ENCODE results near the gene ATG16L1. TPM values are rescaled to one million over a fixed set of nuclear protein-coding genes. Genes with fewer than 3 reads are reported as not detected.

ATG16L1 gene
- total RNA-seq, 2 experiments from 2014 or later, result 31.8 to 44.9 TPM

DNA sequence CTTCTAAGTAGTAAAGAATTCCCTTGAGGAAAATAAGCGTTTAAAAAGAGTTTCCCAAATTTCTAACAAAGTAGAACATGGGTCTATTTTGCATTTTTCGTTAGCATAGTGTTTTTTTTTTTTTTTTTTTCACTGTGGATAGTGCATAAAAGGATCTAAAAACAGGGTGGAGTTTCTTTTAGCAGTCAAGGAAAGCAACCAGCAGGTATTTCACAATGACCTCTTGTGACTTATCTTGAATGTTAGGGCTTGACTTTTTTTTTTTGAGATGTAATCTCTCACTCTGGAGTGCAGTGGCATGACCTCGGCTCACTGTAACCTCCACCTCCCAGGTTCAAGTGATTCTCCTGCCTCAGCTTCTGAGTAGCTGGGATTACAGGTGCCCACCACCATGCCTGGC is 88.0 kb downstream of the ATG16L1 start:
- no peak for DNase-seq (ENCODE audit: low spot score)
- POLR2A ChIA-PET, result interaction anchor here (0.7 to 1.1 kb wide), 3 partner anchors 8 to 530 kb away, joined by 3 to 5 read pairs (median 3); no protein-coding TSS in a partner anchor
- BruUV-seq (replicated peaks), result no TSS peak
- no peaks in the 10 kb centered on the region for H3K9me2 ChIP-seq (ENCODE audit: insufficient read depth, low read length)
- H3K4me2 ChIP-seq (ENCODE audit: low read length), result no peak overlapping the region
- no peak overlapping the region for H2AFZ ChIP-seq (ENCODE audit: low read length)
- H3K4me3 ChIP-seq (ENCODE audit: low read depth, low read length, poor library complexity, severe bottlenecking), result no peak overlapping the region
- TF ChIP-seq, protein P1, sequence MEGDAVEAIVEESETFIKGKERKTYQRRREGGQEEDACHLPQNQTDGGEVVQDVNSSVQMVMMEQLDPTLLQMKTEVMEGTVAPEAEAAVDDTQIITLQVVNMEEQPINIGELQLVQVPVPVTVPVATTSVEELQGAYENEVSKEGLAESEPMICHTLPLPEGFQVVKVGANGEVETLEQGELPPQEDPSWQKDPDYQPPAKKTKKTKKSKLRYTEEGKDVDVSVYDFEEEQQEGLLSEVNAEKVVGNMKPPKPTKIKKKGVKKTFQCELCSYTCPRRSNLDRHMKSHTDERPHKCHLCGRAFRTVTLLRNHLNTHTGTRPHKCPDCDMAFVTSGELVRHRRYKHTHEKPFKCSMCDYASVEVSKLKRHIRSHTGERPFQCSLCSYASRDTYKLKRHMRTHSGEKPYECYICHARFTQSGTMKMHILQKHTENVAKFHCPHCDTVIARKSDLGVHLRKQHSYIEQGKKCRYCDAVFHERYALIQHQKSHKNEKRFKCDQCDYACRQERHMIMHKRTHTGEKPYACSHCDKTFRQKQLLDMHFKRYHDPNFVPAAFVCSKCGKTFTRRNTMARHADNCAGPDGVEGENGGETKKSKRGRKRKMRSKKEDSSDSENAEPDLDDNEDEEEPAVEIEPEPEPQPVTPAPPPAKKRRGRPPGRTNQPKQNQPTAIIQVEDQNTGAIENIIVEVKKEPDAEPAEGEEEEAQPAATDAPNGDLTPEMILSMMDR (conservative IDR thresholded peaks at IDR 0.05; ENCODE audit: low read length), result no peak
- no peaks in the 10 kb centered on the region for H3K9me3 ChIP-seq (ENCODE audit: low read length)
- H4K20me1 ChIP-seq (ENCODE audit: insufficient read depth, low read length), result no peaks in the 10 kb centered on the region
- no peaks in the 10 kb centered on the region for H3K79me2 ChIP-seq (ENCODE audit: insufficient read depth, low read depth, low read length)
- CTCF ChIA-PET (ENCODE audit: unreplicated experiment), result no interaction called here
- no peaks in the 10 kb centered on the region for H3K4me1 ChIP-seq (ENCODE audit: insufficient read depth, low read length, poor library complexity, severe bottlenecking)
- H3K36me3 ChIP-seq (ENCODE audit: insufficient read depth, low read length), result no peaks in the 10 kb centered on the region
- H3K27ac ChIP-seq (ENCODE audit: low read depth, low read length, poor library complexity, severe bottlenecking), result no peak overlapping the region
- intact Hi-C loops (cut with micrococcal nuclease; ENCODE audit: unreplicated experiment), result no loop called here

DNA sequence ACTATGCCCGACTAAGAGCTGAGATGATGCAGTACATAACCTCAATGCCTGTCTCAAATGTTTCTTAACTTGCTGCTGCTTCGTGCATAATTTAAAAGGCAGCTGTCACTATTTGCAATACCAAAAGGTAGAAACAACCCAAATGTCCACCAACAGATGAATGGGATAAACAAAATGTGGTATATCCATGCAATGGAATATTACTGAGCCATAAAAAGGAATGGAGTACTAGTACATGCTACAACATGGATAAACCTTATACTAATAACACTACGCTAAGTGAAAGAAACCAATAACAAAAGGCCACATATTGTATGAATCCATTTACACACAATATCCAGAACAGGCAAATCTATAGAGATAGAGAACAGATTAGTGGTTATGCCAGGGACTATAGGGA is 89.8 kb downstream of the ATG16L1 start:
- intact Hi-C loops (cut with micrococcal nuclease; ENCODE audit: unreplicated experiment), result no loop called here
- no TSS peak for BruUV-seq (replicated peaks)
- Histone ChIP-seq H3K36me3 (ENCODE audit: insufficient read depth, low read length) (no peaks in the 10 kb centered on the region), H3K79me2 (ENCODE audit: insufficient read depth, low read depth, low read length) (no peaks in the 10 kb centered on the region), H3K9me3 (ENCODE audit: low read length) (no peaks in the 10 kb centered on the region), H3K4me2 (ENCODE audit: low read length) (no peak overlapping the region), H3K4me3 (ENCODE audit: low read depth, low read length, poor library complexity, severe bottlenecking) (no peak overlapping the region), H3K9me2 (ENCODE audit: insufficient read depth, low read length) (no peaks in the 10 kb centered on the region), H2AFZ (ENCODE audit: low read length) (no peak overlapping the region), H4K20me1 (ENCODE audit: insufficient read depth, low read length) (no peaks in the 10 kb centered on the region), H3K4me1 (ENCODE audit: insufficient read depth, low read length, poor library complexity, severe bottlenecking) (no peaks in the 10 kb centered on the region), H3K27ac (ENCODE audit: low read depth, low read length, poor library complexity, severe bottlenecking) (no peak overlapping the region)
- ChIA-PET POLR2A (interaction anchor here (0.8 kb wide), 1 partner anchor 10 kb away, joined by 4 read pairs; no protein-coding TSS in a partner anchor), CTCF (ENCODE audit: unreplicated experiment) (no interaction called here)
- TF ChIP-seq, protein P1 (conservative IDR thresholded peaks at IDR 0.05; ENCODE audit: low read length), result no peak
- TF ChIP-seq EZH2phosphoT487 (IDR thresholded peaks at IDR 0.05; ENCODE audit: borderline replicate concordance, low read depth, low read length), result no peak
- DNase-seq (ENCODE audit: low spot score), result no peak

DNA sequence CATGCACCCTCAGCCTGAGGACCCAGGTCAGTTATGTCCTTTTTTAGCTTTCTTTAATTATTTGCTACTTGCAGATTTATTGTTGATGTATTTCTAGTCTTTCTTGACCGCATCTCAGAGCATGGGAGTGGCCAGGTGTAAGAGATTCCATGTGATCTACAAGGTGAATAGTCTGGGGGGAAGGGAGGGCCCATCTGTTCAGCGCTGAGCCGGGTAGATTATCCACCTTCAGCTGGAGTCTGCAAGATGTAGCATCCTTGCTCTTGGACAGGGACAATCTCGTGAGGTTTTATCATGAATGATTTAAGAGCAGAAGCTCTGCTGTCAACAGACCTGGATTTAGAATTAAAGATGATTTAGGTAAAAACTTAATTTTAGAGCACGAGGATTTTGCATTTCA is 90.8 kb downstream of the ATG16L1 start:
- no TSS peak for BruUV-seq (replicated peaks)
- POLR2A ChIA-PET, result interaction anchor here (0.6 to 1.1 kb wide), 5 partner anchors 11 to 283 kb away, joined by 3 to 4 read pairs (median 3); no protein-coding TSS in a partner anchor
- H3K4me1 ChIP-seq (ENCODE audit: insufficient read depth, low read length, poor library complexity, severe bottlenecking), result no peaks in the 10 kb centered on the region
- no peak for DNase-seq (ENCODE audit: low spot score)
- H3K36me3 ChIP-seq (ENCODE audit: insufficient read depth, low read length), result no peaks in the 10 kb centered on the region
- CTCF ChIA-PET (ENCODE audit: unreplicated experiment), result no interaction called here
- TF ChIP-seq, protein P1 (conservative IDR thresholded peaks at IDR 0.05; ENCODE audit: low read length), result no peak
- TF ChIP-seq EZH2phosphoT487 (IDR thresholded peaks at IDR 0.05; ENCODE audit: borderline replicate concordance, low read depth, low read length), result no peak
- intact Hi-C loops (cut with micrococcal nuclease; ENCODE audit: unreplicated experiment), result no loop called here
- no peaks in the 10 kb centered on the region for H3K79me2 ChIP-seq (ENCODE audit: insufficient read depth, low read depth, low read length)
- no peaks in the 10 kb centered on the region for H3K9me2 ChIP-seq (ENCODE audit: insufficient read depth, low read length)
- no peak overlapping the region for H3K4me2 ChIP-seq (ENCODE audit: low read length)
- H2AFZ ChIP-seq (ENCODE audit: low read length), result no peak overlapping the region
- H3K4me3 ChIP-seq (ENCODE audit: low read depth, low read length, poor library complexity, severe bottlenecking), result no peak overlapping the region
- no peak overlapping the region for H3K27ac ChIP-seq (ENCODE audit: low read depth, low read length, poor library complexity, severe bottlenecking)
- H4K20me1 ChIP-seq (ENCODE audit: insufficient read depth, low read length), result no peaks in the 10 kb centered on the region
- H3K9me3 ChIP-seq (ENCODE audit: low read length), result no peaks in the 10 kb centered on the region
